GM20000 (cell line): ENCODE data around the gene MRPL48.
A peak's percentile ranks its signal among the peaks of the same experiment; 100 is the strongest.
"Not testable (repeated sequence)": the region's sequence is repeated elsewhere in the genome, so short reads cannot be mapped to it uniquely, and the experiment has no call there.

Experiments used
- DNase-seq: peaks from one replicate; pipeline ENCODE4 v3.0.0; 2012; ENCODE audit warnings: low spot score
- TF ChIP-seq, protein P1 (sequence below): IDR thresholded peaks from 2 replicates; pipeline ENCODE4 v1.5.1; 2012; ENCODE audit warnings: mild to moderate bottlenecking, control low read depth; ENCODE audit errors: extremely low read depth, missing control alignments

MRPL48 gene

GRCh38 chr11:73876424-73877310, 89.0 kb downstream of the MRPL48 start, which contains the start of the genes COA4 and PAAF1:
Gene COA4 (minus strand): TSS chr11:73876846. CDS start chr11:73873378, 3,468 bp downstream.
Gene PAAF1 (plus strand): TSS chr11:73876999. CDS start chr11:73877022, 23 bp downstream.
- DNase-seq = peak; percentile 94
- TF ChIP-seq, protein P1, sequence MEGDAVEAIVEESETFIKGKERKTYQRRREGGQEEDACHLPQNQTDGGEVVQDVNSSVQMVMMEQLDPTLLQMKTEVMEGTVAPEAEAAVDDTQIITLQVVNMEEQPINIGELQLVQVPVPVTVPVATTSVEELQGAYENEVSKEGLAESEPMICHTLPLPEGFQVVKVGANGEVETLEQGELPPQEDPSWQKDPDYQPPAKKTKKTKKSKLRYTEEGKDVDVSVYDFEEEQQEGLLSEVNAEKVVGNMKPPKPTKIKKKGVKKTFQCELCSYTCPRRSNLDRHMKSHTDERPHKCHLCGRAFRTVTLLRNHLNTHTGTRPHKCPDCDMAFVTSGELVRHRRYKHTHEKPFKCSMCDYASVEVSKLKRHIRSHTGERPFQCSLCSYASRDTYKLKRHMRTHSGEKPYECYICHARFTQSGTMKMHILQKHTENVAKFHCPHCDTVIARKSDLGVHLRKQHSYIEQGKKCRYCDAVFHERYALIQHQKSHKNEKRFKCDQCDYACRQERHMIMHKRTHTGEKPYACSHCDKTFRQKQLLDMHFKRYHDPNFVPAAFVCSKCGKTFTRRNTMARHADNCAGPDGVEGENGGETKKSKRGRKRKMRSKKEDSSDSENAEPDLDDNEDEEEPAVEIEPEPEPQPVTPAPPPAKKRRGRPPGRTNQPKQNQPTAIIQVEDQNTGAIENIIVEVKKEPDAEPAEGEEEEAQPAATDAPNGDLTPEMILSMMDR = no peak

GRCh38 chr11:73878771-73879170, 91.1 kb downstream of the MRPL48 start:
- no peak for DNase-seq
- TF ChIP-seq, protein P1 = no peak

- DNase-seq = not testable (repeated sequence)
Observed at GRCh38 chr11:73880449-73880848, 92.8 kb downstream of the MRPL48 start.

- TF ChIP-seq, protein P1 = no peak
- no peak for DNase-seq
Observed at GRCh38 chr11:73883856-73884255, 96.2 kb downstream of the MRPL48 start.

GRCh38 chr11:73888244-73888643, 100.6 kb downstream of the MRPL48 start:
- TF ChIP-seq, protein P1 = no peak
- DNase-seq = no peak

- no peak for DNase-seq
- TF ChIP-seq, protein P1 = no peak
Observed at GRCh38 chr11:73889019-73889418, 101.3 kb downstream of the MRPL48 start.

DNA sequence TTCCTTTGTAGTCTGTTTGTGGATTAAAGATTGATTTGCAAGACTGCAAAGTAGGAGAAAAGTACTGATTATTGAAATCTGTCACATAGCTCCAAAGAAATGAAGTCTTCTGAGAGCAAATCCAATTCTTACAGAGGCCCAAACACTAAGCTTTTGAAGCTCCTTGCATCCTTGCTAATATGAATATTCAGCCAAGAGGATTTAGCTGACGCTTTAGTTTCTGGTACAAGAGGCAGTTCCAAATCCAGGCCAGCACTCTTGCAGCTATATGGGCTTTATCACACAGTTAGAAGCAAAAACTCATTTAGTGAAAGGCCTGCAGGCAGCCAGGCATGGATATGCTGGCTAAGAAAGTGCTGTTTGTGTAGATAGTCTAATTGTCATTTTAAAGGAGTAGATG, 101.9 kb downstream of the MRPL48 start:
- DNase-seq = no peak
- TF ChIP-seq, protein P1 = no peak
